Ovary (tissue), 3 donors: ENCODE measurements around the gene SREK1IP1.

ENCODE experiments used
- CTCF ChIP-seq, 3 donors: fragments of 450-650 bp in 2 of 3; fragments of 200-600 bp in 1 of 3; IDR thresholded peaks; one replicate each; pipeline versions ENCODE4 v1.5.1 to v1.8.0; 2016 to 2022; ENCODE audit warnings: antibody characterized with exemption in 3 of 3, mild to moderate bottlenecking in 1 of 3
- POLR2A ChIP-seq: fragments of 450-650 bp; IDR thresholded peaks from one replicate; pipeline ENCODE4 v1.6.1; 2017; ENCODE audit warnings: antibody characterized with exemption, mild to moderate bottlenecking, moderate library complexity
- donor health status: DM: no; HTN: no; CAD: no.

GRCh38 chr5:64678374-64678773, 90.1 kb downstream of the SREK1IP1 start:
- TF ChIP-seq POLR2A (no peak), CTCF (IDR thresholded peaks at IDR 0.05) (no peak)
